ENCODE data around the gene TOX2.

Gene TOX2

DNA sequence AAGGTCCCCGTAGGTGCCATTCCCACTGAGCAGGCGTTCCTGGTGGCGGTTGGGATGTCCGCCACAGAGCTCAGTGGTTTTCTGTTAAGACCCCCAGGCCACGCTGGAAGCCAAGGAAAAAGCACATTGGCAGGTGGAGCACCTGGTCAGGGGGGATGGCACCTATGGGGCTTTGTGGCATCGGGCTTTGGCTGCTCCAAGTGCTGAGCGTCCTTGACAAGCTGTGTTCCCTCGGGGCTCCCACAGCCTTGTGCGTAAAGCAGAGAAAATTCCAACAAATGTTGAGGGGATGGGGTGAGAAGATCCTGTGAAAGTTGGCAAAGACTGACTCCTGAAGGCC, 137.0 kb downstream of the TOX2 start:
- H3K27me3 ChIP-seq (ENCODE audit: control insufficient read depth, insufficient read depth, low read length), result no peaks in the 10 kb centered on the region
- H3K9me3 ChIP-seq (ENCODE audit: control insufficient read depth, low read depth, low read length), result no peaks in the 10 kb centered on the region
- no peak overlapping the region for H3K4me3 ChIP-seq (ENCODE audit: low read length)

DNA sequence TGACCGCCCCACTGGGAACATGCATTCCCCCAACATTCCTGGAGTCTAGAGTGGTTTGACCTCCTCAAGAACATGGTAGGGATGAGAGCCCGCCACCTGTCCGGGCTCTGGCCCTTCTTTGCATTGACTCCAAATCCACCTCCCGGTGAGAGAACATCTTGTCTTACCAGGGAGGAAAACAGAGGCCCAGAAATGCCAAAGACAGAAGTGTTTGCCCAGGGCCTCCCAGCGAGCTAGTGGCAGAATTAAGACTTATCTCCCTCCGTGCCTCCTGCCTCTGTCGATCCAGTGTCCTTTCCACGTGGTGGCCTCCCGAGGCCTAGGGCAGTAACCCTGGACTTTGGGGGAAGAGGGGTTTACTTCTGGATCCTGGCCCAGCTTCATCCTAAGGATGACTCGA, 137.5 kb downstream of the TOX2 start:
- H3K9ac ChIP-seq (ENCODE audit: low read length), result no peak overlapping the region
- H3K4me1 ChIP-seq (ENCODE audit: control insufficient read depth, low read depth, low read length), result no peaks in the 10 kb centered on the region
- H3K36me3 ChIP-seq (ENCODE audit: control insufficient read depth, low read depth, low read length), result no peaks in the 10 kb centered on the region
- no peaks in the 10 kb centered on the region for H3K9me3 ChIP-seq (ENCODE audit: control insufficient read depth, low read depth, low read length)
- no peak overlapping the region for H3K4me3 ChIP-seq (ENCODE audit: low read length)
- no peak overlapping the region for H3K27ac ChIP-seq (ENCODE audit: low read length)
- H3K27me3 ChIP-seq (ENCODE audit: control insufficient read depth, insufficient read depth, low read length), result no peaks in the 10 kb centered on the region

More for the DNA sequence above, 137.0 kb downstream of the TOX2 start:
- Histone ChIP-seq H3K4me1 (ENCODE audit: control insufficient read depth, low read depth, low read length) (no peaks in the 10 kb centered on the region), H3K27ac (ENCODE audit: low read length) (no peak overlapping the region), H3K36me3 (ENCODE audit: control insufficient read depth, low read depth, low read length) (no peaks in the 10 kb centered on the region), H3K9ac (ENCODE audit: low read length) (no peak overlapping the region)

GRCh38 chr20:44053046-44053445, 138.4 kb downstream of the TOX2 start:
- H3K9ac ChIP-seq (ENCODE audit: low read length), result no peak overlapping the region
- no peaks in the 10 kb centered on the region for H3K36me3 ChIP-seq (ENCODE audit: control insufficient read depth, low read depth, low read length)
- H3K27me3 ChIP-seq (ENCODE audit: control insufficient read depth, insufficient read depth, low read length), result no peaks in the 10 kb centered on the region
- H3K27ac ChIP-seq (ENCODE audit: low read length), result no peak overlapping the region
- no peak overlapping the region for H3K4me3 ChIP-seq (ENCODE audit: low read length)
- no peaks in the 10 kb centered on the region for H3K9me3 ChIP-seq (ENCODE audit: control insufficient read depth, low read depth, low read length)
- H3K4me1 ChIP-seq (ENCODE audit: control insufficient read depth, low read depth, low read length), result no peaks in the 10 kb centered on the region

- H3K27ac ChIP-seq (ENCODE audit: low read length), result no peak overlapping the region
- H3K9me3 ChIP-seq (ENCODE audit: control insufficient read depth, low read depth, low read length), result no peaks in the 10 kb centered on the region
- H3K27me3 ChIP-seq (ENCODE audit: control insufficient read depth, insufficient read depth, low read length), result no peaks in the 10 kb centered on the region
Measured at GRCh38 chr20:44054118-44054517, 139.5 kb downstream of the TOX2 start.

DNA sequence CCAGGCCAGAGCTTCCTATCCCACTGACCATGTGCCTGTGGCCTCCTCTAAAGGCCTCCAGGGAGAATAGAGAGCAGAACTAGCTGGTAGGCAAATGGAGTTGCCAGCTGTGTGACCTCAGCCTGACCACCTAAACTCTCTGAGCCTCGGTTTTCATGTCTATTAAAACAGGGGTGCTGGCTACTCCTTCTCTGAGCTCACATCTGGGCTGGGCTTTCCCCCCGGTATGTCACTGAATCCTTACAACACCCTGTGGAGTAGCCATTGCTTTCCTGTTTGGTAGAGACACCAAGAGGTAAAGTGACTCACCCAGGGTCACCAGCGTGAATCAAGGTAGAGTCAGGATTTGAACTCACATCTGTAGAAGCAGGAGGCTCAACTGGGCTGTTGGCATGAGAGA, 140.2 kb downstream of the TOX2 start:
- H3K4me1 ChIP-seq (ENCODE audit: control insufficient read depth, low read depth, low read length), result no peaks in the 10 kb centered on the region

More at GRCh38 chr20:44054118-44054517, 139.5 kb downstream of the TOX2 start:
- Histone ChIP-seq H3K9ac (ENCODE audit: low read length) (no peak overlapping the region), H3K4me3 (ENCODE audit: low read length) (no peak overlapping the region), H3K36me3 (ENCODE audit: control insufficient read depth, low read depth, low read length) (no peaks in the 10 kb centered on the region), H3K4me1 (ENCODE audit: control insufficient read depth, low read depth, low read length) (no peaks in the 10 kb centered on the region)

GRCh38 chr20:44056010-44056698, 141.5 kb downstream of the TOX2 start:
- H3K9ac ChIP-seq (ENCODE audit: low read length), result no peak overlapping the region
- H3K27me3 ChIP-seq (ENCODE audit: control insufficient read depth, insufficient read depth, low read length), result no peaks in the 10 kb centered on the region
- no peaks in the 10 kb centered on the region for H3K4me1 ChIP-seq (ENCODE audit: control insufficient read depth, low read depth, low read length)
- H3K36me3 ChIP-seq (ENCODE audit: control insufficient read depth, low read depth, low read length), result no peaks in the 10 kb centered on the region
- no peak overlapping the region for H3K27ac ChIP-seq (ENCODE audit: low read length)
- H3K4me3 ChIP-seq (ENCODE audit: low read length), result no peak overlapping the region
- no peaks in the 10 kb centered on the region for H3K9me3 ChIP-seq (ENCODE audit: control insufficient read depth, low read depth, low read length)

More for the DNA sequence above, 140.2 kb downstream of the TOX2 start:
- no peak overlapping the region for H3K9ac ChIP-seq (ENCODE audit: low read length)
- no peaks in the 10 kb centered on the region for H3K36me3 ChIP-seq (ENCODE audit: control insufficient read depth, low read depth, low read length)
- H3K9me3 ChIP-seq (ENCODE audit: control insufficient read depth, low read depth, low read length), result no peaks in the 10 kb centered on the region
- H3K27ac ChIP-seq (ENCODE audit: low read length), result no peak overlapping the region
- H3K27me3 ChIP-seq (ENCODE audit: control insufficient read depth, insufficient read depth, low read length), result no peaks in the 10 kb centered on the region
- H3K4me3 ChIP-seq (ENCODE audit: low read length), result no peak overlapping the region

DNA sequence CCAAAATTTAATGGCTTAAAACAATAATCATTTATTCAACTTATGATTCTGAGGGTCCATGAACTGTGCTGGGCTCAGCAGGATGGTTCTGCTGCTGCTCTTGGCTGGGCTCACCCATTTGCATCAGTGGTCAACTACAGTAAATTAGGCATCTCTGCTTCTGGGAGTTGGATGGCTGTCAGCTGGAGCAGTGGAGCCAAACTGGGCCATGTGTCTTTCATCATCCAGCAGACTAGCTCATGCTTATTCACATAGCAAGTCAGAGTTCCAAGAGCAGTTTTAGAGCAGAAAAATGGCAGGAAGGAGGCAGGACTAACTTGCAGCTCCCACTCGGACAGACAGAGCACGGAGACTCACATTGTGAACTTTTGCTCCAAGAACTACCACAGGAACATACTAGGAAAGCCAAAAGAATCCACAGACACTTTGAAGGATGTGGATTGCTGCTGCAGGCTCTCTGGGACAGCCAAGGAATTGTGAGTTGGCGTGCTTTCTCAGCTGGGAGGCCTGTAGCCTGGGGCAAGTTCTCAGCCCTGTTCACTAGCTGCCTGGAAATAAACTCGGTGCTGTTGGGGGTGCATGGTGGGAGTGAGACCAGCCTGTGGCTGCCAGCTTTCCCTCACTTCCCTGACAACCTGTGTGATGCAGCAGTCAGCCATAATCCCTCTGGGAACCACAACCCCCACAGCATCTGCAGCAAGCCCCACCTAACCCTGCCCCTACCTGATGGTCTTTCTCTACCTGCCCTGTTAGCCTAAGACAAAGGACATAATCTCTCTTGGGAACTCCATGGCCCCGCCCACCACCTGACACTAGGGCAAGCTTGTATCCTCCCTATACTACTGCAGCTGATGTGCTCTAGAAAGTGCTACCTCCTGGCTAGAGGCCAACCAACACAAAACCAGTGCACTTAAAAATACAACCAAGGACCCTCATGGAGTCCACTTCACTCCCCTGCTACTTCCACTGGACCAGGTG, 143.3 kb downstream of the TOX2 start:
- Histone ChIP-seq H3K4me1 (ENCODE audit: control insufficient read depth, low read depth, low read length) (no peaks in the 10 kb centered on the region), H3K27me3 (ENCODE audit: control insufficient read depth, insufficient read depth, low read length) (no peaks in the 10 kb centered on the region), H3K36me3 (ENCODE audit: control insufficient read depth, low read depth, low read length) (no peaks in the 10 kb centered on the region), H3K9me3 (ENCODE audit: control insufficient read depth, low read depth, low read length) (no peaks in the 10 kb centered on the region), H3K4me3 (ENCODE audit: low read length) (no peak overlapping the region), H3K27ac (ENCODE audit: low read length) (no peak overlapping the region), H3K9ac (ENCODE audit: low read length) (no peak overlapping the region)

DNA sequence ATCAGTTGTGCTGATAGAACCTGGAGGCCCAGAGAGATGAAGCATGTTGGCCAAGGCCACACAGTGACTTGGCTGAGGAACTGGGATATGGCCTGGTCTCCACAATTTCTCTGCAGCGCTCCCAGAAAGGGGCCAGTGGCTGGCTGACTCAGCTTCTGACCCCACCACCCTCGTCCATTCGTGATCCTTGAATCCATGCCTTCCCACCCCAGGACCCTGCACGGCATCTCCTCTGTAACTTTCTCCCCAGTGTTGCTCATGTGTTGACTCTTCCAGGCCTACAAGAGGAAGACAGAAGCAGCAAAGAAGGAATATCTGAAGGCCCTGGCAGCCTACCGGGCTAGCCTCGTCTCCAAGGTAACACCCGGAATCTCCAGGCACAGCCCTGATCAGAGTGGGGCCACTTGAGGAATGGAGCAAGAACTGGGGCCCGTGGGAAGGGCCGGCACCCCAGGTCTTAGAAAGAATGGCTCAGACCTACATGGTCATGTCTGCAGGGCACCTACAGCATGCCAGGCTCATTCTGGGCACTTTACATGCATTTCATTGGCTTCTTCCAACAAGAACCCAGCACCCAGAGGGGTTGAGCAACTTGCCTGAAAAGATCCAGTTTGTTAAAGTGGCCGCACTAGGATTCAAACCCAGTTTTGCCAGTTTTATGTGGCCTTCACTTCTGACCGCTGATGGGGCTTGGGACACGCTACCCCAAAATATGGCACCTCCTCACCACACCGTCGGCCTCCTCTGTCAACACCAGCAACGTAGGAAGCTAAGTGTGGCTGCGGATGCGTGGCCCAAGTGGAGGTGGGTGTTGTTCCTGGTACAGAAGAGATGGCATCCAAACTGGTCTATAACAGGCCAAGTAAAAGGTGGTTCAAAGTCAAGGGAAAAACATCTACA, 150.1 kb downstream of the TOX2 start:
- no peak overlapping the region for H3K9ac ChIP-seq (ENCODE audit: low read length)
- no peaks in the 10 kb centered on the region for H3K27me3 ChIP-seq (ENCODE audit: control insufficient read depth, insufficient read depth, low read length)
- no peaks in the 10 kb centered on the region for H3K9me3 ChIP-seq (ENCODE audit: control insufficient read depth, low read depth, low read length)
- H3K27ac ChIP-seq (ENCODE audit: low read length), result no peak overlapping the region
- no peaks in the 10 kb centered on the region for H3K4me1 ChIP-seq (ENCODE audit: control insufficient read depth, low read depth, low read length)
- no peak overlapping the region for H3K4me3 ChIP-seq (ENCODE audit: low read length)
- H3K36me3 ChIP-seq (ENCODE audit: control insufficient read depth, low read depth, low read length), result no peaks in the 10 kb centered on the region

DNA sequence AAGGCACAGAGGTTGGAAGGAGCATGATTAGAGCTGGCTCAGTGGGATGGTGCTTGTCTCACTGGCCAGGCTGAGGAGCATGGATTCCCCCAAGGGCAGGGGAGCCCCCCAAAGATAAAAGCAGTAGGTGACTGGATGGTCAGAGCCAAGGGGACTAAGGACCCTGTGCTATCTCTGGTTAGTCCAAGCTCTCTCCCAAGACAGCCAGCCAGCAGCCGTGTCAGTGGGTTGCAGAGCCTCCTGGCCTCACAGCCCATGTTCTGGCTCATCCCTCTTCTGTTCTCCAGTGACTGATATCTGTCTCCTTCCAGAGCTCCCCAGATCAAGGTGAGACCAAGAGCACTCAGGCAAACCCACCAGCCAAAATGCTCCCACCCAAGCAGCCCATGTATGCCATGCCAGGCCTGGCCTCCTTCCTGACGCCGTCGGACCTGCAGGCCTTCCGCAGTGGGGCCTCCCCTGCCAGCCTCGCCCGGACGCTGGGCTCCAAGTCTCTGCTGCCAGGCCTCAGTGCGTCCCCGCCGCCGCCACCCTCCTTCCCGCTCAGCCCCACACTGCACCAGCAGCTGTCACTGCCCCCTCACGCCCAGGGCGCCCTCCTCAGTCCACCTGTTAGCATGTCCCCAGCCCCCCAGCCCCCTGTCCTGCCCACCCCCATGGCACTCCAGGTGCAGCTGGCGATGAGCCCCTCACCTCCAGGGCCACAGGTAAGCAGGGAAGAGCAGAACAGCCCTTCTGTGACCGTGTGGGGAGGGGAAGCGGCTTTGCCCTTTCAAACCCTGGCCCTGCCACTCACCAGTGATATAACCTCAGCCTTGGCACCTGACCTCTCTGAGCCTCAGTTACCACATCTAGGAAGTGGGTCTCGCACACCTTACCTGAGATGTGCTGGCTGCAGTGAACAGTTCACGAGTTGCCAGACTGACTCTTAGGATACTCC, 151.0 kb downstream of the TOX2 start:
- H3K9ac ChIP-seq (ENCODE audit: low read length), result no peak overlapping the region
- no peak overlapping the region for H3K4me3 ChIP-seq (ENCODE audit: low read length)
- H3K27ac ChIP-seq (ENCODE audit: low read length), result no peak overlapping the region

GRCh38 chr20:44066645-44067606, 152.3 kb downstream of the TOX2 start:
- no peak overlapping the region for H3K4me3 ChIP-seq (ENCODE audit: low read length)
- no peaks in the 10 kb centered on the region for H3K9me3 ChIP-seq (ENCODE audit: control insufficient read depth, low read depth, low read length)
- no peaks in the 10 kb centered on the region for H3K36me3 ChIP-seq (ENCODE audit: control insufficient read depth, low read depth, low read length)
- H3K9ac ChIP-seq (ENCODE audit: low read length), result no peak overlapping the region
- H3K27ac ChIP-seq (ENCODE audit: low read length), result no peak overlapping the region
- no peaks in the 10 kb centered on the region for H3K27me3 ChIP-seq (ENCODE audit: control insufficient read depth, insufficient read depth, low read length)
- H3K4me1 ChIP-seq (ENCODE audit: control insufficient read depth, low read depth, low read length), result no peaks in the 10 kb centered on the region

More for the DNA sequence above, 151.0 kb downstream of the TOX2 start:
- no peaks in the 10 kb centered on the region for H3K27me3 ChIP-seq (ENCODE audit: control insufficient read depth, insufficient read depth, low read length)
- H3K4me1 ChIP-seq (ENCODE audit: control insufficient read depth, low read depth, low read length), result no peaks in the 10 kb centered on the region
- H3K9me3 ChIP-seq (ENCODE audit: control insufficient read depth, low read depth, low read length), result no peaks in the 10 kb centered on the region
- H3K36me3 ChIP-seq (ENCODE audit: control insufficient read depth, low read depth, low read length), result no peaks in the 10 kb centered on the region

Measured in iPS-18a (cell line).